HG03097 (cell line): ENCODE data around the gene TLN1.

ENCODE experiments used
- ATAC-seq: cut with Tn5 transposase; IDR thresholded peaks from one replicate; pipeline ENCODE4 v1.9.1; 2021; ENCODE audit not compliant: unreplicated experiment, low FRiP score

The TLN1 gene

DNA sequence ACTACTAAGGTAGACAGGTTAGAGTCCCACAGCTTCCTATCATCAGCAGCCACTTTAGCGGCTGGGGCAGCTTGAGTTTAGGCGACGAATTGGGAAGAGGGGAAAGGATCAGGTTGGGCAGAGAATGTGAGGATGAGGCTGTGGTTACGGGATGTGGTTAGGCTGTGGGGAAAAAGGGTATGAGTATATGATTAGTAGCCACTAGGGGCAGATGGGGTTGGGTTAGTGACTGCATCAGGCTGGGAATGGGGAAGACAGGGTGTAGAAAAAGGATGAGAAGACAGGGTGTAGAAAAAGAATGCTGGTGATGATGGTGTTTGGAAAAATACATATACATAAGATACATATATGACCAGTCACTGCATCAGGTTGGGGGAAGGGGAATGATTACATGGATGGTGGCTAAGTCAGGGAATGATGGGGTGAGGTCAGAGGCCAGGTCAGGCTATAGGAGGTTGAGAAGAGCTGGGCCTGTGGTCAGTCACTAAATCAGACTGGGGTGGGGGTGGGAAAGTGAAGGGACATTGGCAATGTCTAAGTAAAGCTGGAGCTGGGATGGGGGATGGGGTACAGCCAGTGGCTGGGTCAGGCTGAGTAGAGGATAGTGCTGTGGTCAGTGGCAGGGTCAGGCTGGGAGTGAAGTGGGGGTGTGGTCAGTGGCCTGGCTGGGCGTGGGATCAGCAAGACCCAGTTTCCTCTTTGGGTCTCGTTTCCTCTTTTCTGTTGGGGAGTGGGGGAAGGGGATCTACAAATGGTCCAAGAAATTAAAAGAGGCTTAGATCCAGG lies 2.1 kb downstream of the TLN1 start:
- ATAC-seq, result no peak

GRCh38 chr9:35729101-35729500 lies 2.9 kb downstream of the TLN1 start:
- ATAC-seq, result no peak

- no peak for ATAC-seq
Observed at GRCh38 chr9:35728041-35728971, 3.7 kb downstream of the TLN1 start.

DNA sequence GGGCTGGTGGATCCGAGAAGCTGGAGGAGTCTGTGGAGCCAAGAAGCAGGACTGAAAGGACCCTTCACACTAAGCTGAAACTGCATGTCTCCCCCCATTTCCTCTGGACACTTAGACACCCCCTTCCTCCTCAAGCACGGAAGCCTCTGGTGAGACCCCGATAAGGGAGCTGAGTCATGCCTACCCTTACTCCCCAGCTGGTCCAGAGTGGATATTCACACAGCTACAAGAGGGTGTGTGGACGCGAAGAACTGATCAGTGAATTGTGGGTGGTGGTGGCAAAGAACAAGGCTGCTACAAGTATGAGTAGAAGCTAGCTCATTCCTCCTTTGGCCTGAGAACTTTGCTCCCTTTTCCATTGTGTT lies 4.3 kb downstream of the TLN1 start:
- ATAC-seq, result no peak

DNA sequence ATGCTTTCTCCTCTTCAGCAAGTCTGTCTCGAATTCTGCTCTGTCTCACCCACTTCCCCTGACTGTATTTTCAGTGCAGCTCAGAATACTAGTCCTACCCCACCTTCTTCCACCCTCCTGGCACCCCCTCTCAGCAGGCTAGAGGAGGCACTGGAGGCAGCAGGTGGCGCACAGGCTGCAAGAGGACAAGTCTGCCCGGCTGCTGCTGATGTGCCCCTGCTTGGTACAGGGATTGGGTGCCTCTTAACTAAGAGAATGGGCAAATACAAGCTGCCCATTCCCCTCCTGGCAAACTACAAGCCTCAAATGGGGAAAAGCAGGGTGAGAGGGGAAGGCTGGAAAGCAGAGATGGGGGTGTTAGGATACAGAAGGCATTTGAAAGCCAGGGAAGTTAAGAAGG lies 5.1 kb downstream of the TLN1 start:
- no peak for ATAC-seq

GRCh38 chr9:35725362-35725761 lies 6.6 kb downstream of the TLN1 start:
- no peak for ATAC-seq

GRCh38 chr9:35723908-35724307 lies 8.1 kb downstream of the TLN1 start:
- ATAC-seq, result no peak

DNA sequence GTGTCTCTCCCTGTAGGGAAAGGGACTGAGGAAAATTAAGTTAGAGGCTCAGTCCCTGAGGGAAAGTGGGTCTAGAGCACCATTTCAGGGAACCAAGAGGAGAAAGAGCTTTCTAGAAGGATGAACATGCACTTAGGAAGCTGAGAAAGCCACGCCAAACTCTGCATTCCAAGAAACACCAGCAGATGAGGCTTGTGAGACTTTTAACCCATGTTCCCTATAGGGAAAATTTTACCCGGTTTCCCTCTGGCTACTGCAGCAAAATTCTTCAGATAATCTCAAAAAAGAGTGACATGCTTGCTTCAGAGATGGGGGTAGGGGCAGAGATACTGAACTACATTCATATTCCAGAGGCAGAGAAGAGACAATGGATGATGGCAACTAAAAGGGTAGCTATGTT lies 8.6 kb downstream of the TLN1 start:
- no peak for ATAC-seq

GRCh38 chr9:35719546-35719945 lies 12.4 kb downstream of the TLN1 start:
- no peak for ATAC-seq

DNA sequence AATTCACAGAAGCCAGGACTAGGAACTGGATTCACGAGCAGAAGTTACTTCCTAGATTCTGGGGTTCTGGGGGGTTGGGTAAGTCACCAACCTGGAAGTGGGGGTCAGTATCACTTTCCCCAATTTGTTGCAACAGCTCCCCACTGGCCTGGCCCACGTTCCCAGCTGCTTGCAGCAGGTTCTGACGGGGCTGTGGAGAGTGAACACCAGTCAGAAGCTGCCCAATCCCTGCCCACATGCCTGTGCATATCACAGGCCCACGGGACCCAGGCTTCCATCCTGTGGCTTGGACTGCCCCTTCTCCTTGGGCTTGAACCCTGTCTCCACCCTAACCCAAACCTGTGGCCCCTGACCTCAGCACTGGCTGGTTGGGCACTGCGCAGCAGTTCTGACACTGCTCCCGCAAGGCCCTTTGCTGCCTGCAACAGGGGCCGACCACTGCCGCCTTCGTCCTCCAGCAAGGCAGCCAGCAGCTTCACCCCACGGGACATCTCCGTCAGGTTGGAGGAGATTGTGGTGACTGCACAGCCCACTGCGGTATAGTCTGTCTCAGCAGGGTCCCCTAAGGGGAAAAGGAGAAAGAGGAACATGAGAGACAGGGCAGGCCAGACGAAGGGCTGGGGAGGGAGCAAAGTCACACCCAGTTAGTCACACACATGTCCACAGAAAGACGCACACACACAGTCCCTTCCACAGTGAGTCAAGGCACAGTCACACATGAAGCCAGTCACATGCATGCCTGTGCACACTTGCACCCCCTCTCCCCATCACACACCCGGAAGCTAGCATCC lies 13.1 kb downstream of the TLN1 start:
- no peak for ATAC-seq

DNA sequence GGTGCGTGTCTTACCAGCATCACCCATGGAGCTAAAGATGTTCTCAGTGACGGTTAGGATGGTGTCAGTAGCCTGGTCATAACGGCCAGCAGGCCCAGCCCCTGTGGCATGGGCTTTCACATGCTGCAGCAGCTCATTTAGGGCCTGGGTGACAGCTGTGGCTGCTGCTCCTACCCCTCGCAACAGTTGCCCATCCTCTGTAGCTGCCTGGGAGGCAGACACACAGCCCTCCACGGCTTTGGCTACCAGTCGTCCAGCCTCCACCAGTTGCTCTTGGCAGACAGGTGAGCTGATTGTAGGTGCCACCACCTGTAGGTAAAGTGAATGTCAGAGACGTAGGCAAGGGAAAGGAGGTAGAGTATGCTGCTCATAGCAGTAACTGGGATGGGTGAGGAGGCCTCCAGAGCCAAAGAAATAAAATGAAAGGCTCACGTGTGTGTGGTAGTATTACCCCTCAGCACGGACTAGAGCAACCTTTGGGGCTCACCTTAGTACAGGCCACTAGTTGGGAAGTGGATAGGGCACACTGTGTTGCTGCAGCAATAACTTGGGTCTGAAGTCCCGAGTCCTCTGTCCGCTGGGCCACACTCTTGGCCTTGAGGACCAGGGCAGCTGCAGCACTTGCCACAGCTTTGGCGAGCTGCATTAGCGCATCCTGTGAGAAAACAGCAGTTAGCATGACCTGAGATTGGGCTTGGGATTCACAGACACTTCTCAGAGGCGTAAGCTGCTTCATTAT lies 14.7 kb downstream of the TLN1 start:
- ATAC-seq, result no peak

DNA sequence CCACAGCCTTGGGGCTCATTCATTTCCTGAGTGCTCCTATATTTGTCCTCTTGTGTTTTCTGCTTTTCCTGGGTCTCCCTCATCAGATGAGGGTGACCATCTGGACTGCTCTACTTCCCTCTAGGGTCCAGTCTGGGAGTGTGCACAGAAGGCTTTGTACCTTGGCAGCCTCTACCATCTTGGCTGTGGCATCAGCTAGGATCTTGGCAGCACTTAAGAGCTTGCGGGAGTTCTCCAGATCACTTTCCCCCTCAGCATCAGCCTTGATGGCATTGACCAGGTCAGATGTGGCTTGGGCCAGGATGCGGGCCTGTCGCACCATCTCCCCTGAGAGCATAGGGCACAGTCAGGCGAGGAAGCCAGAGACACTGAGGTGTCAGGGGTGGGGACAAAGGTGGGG lies 15.8 kb downstream of the TLN1 start:
- no peak for ATAC-seq

- ATAC-seq, result no peak
Observed at GRCh38 chr9:35714579-35715252, 17.3 kb downstream of the TLN1 start.

DNA sequence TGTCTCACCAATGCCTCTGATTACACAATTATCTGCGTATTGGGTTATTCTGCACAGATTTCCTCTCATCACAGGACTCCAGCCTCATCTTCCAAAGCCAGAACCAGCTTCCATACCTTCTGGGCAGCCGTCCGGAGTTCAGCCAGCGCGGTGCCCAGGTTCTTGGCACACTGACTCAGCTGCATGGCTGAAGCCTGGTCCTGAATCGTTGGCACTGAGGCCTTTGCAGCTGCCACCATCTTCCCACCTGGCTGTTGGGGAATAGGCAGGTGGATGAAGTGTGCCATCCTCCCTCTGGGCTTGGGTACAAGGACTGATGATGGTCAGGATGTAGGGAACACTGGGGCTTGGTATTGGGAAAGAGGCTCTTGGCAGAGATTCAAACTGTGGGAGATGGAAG lies 17.9 kb downstream of the TLN1 start:
- no peak for ATAC-seq

DNA sequence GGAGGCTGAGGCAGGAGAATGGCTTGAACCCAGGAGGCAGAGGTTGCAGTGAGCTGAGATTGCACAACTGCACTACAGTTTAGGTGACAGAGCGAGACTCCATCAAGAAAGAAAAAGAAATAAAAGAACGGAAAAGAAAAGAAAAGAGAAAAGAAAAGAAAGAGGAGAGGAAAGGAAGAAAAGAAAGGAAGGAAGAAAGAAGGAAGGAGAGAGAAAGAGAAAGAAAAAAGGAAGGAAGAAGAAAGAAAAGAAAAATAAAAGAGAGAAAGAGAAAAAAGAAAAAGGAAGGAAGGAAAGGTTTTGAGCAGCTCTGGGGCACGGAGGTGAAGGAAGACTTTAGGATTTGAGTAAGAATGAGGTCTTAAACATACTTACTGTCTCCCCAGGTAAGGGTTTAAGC lies 18.4 kb downstream of the TLN1 start:
- no peak for ATAC-seq

DNA sequence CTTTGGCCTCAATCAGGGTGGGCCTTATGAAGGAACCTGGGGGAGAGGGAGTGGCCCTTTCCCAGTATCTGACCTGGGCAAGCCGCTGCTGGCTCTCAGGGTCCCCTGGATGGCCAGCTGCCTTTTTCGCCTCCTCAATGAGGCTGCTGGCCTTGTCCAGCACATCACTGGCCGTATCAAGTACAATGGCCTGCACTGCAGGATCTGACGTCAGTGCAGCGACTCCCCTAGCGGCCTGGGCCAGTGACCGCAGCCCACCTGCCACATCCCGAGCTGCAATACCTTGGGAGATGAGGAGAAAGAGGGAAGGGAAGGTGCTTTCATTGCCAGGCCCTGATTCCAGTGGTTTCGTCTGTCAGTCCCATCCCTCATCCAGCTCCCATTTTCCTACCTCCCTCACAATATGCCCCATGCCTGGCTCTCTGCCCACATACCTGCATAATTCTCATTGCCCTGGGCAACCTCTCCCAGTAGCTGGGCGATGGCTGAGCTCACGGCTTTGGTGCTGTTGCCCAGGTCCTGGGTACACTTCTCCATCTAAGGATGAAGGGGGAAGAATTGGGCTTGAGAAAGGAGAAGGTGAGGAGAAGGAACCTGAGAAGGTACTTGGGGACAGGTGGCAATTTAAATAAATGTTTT lies 19.1 kb downstream of the TLN1 start:
- no peak for ATAC-seq

- ATAC-seq, result no peak
Observed at GRCh38 chr9:35711501-35712428, 20.2 kb downstream of the TLN1 start.

DNA sequence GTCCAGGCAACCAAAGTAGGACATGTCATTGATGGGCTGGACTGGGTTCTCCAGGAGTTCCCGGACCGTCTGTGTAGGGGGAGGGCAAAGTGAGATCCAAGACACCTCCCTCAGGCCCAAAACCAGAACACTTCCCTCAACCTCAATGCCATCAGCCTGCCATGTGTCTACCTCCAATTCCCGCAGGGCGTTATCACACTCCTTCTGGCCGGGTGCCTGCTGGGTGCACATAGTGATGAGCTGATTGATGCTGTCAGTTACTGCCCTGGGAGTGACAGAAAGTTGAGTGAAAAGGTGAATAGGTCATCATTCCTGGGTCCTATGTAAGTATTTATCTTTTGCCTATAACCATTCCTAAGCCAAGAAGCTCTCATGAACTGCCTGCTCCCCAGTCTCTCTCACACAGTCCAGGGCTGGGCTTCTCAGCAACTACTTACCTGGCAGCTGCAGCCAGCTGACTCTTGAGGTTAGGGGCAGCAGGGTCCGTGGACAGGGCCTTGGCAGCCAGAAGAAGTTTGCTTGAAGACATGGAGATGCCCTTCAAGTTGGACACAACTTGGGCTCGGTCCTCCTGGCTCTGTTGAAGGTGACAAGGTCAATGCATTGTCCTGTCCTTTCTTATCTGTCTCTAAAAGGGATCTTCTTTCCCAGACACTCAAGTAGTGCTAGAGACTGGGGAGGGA lies 21.0 kb downstream of the TLN1 start:
- ATAC-seq, result no peak
